ENCODE data around the gene CAPN1.
"Not testable (repeated sequence)": the region's sequence is repeated elsewhere in the genome, so short reads cannot be mapped to it uniquely, and the experiment has no call there.

The CAPN1 gene

GRCh38 chr11:65160643-65161042, 21.1 kb upstream of the CAPN1 start:
- DNase-seq, result no peak

GRCh38 chr11:65163684-65164083, 18.0 kb upstream of the CAPN1 start:
- DNase-seq, result no peak

- DNase-seq, result no peak
These were observed 16.1 kb upstream of the CAPN1 start for GRCh38 chr11:65165410-65166317.

GRCh38 chr11:65166893-65167292, 14.8 kb upstream of the CAPN1 start:
- no peak for DNase-seq

GRCh38 chr11:65167656-65168055, 14.1 kb upstream of the CAPN1 start:
- no peak for DNase-seq

GRCh38 chr11:65169164-65169641, 12.5 kb upstream of the CAPN1 start:
- DNase-seq, result no peak

GRCh38 chr11:65170058-65170534, 11.6 kb upstream of the CAPN1 start, which contains the start of gene SPDYC:
Gene SPDYC (plus strand): TSS chr11:65170233. CDS start chr11:65171358, 1,125 bp downstream.
- no peak for DNase-seq

- DNase-seq, result no peak
These were observed 9.1 kb upstream of the CAPN1 start for GRCh38 chr11:65172600-65172999.

GRCh38 chr11:65174571-65175010, 7.1 kb upstream of the CAPN1 start:
- not testable (repeated sequence) for DNase-seq

- DNase-seq, result peak; percentile 47
These were observed 705 bp upstream of the CAPN1 start for GRCh38 chr11:65180877-65181568.

GRCh38 chr11:65182258-65183170, 786 bp downstream of the CAPN1 start:
- DNase-seq, result no peak

GRCh38 chr11:65183201-65183891, 1.6 kb downstream of the CAPN1 start:
- DNase-seq, result no peak

GRCh38 chr11:65184146-65184545, 2.4 kb downstream of the CAPN1 start:
- DNase-seq, result no peak

GRCh38 chr11:65185171-65185570, 3.4 kb downstream of the CAPN1 start:
- DNase-seq, result no peak

- DNase-seq, result no peak
These were observed 4.2 kb downstream of the CAPN1 start for GRCh38 chr11:65185869-65186341.

- DNase-seq, result no peak
These were observed 5.0 kb downstream of the CAPN1 start for GRCh38 chr11:65186701-65187100.

- no peak for DNase-seq
These were observed 5.5 kb downstream of the CAPN1 start for GRCh38 chr11:65187146-65187675.

- no peak for DNase-seq
These were observed 6.3 kb downstream of the CAPN1 start for GRCh38 chr11:65187971-65188461.

GRCh38 chr11:65188486-65188885, 6.8 kb downstream of the CAPN1 start:
- no peak for DNase-seq

- DNase-seq, result no peak
These were observed 7.5 kb downstream of the CAPN1 start for GRCh38 chr11:65189191-65189590.

- DNase-seq, result no peak
These were observed 12.8 kb downstream of the CAPN1 start for GRCh38 chr11:65194564-65194963.
